ENCODE results near the gene CLIP1.

DNA sequence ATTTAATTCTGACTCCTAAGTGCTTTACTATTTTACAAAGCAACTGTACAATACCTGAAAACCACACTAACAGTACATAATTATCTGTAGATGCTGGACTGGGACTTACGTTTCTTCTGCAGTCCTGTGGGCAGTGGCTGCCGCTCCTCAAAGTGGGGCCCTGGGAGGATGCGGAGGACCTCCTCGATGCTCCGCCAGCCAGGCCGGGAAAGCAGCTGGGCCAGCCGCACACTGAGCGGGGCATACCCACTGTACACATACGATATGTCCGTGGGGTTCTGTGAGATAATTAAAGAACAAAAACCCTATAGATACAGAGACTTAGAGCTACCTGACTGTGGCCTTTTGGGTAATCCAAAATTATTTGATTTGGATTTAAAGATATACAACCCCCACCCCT lies 189.8 kb downstream of the CLIP1 start:
- no peak for TF ChIP-seq EZH2phosphoT487 (IDR thresholded peaks at IDR 0.05; ENCODE audit: low read depth)
- TF ChIP-seq, protein P1, sequence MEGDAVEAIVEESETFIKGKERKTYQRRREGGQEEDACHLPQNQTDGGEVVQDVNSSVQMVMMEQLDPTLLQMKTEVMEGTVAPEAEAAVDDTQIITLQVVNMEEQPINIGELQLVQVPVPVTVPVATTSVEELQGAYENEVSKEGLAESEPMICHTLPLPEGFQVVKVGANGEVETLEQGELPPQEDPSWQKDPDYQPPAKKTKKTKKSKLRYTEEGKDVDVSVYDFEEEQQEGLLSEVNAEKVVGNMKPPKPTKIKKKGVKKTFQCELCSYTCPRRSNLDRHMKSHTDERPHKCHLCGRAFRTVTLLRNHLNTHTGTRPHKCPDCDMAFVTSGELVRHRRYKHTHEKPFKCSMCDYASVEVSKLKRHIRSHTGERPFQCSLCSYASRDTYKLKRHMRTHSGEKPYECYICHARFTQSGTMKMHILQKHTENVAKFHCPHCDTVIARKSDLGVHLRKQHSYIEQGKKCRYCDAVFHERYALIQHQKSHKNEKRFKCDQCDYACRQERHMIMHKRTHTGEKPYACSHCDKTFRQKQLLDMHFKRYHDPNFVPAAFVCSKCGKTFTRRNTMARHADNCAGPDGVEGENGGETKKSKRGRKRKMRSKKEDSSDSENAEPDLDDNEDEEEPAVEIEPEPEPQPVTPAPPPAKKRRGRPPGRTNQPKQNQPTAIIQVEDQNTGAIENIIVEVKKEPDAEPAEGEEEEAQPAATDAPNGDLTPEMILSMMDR (IDR thresholded peaks at IDR 0.05; ENCODE audit: low read depth, low read length) = no peak
